C1 segment of cervical spinal cord (tissue), 14 donors: Measurements from ENCODE around the gene PBX4.
"Not testable (repeated sequence)": the region's sequence is repeated elsewhere in the genome, so short reads cannot be mapped to it uniquely, and the experiment has no call there.

ENCODE experiments used
- DNase-seq, 14 donors: peaks; one replicate each; lab custom pipeline; 2025; lab: John Stamatoyannopoulos, UW

Gene PBX4

DNA sequence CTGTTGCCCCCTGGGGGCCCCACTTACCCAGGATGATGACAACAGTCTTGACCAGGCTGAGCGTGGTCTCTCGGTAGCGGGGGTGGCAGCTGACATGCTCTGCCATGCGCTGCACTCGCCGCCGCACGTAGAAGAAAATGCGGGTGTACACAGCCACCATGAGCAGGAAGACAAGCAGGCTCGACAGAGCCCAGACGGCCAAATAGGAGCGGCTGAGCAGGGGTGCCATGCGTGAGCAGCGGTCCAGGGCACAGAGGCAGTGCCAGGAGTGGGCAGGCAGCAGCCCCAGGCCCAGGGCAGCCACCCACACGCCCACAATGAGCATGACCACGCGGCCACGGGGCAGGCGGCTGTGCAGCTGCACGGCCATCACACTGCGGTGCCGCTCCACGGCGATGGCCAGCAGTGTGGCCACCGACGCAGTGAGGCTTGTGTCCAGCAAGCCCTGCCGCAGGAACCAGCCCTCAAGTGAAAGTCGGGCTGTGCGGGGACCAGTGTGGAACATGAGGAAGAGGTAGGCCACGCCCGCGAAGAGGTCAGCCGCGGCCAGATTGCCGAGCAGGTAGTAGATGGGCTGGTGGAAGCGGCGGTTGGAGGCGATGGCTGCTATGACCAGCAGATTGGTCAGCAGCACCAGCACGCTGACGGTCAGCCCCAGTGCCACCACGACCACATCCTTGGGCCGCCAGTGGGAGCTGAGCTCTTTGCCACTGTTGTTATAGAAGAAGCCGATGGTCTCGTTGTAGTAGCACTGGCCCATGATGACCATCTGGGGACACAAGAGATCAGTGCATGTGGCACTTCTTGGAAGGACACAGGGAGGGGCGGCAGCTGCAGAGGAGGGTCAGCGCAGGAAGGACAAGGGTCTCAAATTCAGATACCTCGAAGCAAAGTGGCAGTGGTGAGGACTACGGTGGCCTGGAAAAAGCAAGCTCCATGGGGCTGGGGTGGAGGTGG lies 8.3 kb upstream of the PBX4 start:
- no peak for DNase-seq

DNA sequence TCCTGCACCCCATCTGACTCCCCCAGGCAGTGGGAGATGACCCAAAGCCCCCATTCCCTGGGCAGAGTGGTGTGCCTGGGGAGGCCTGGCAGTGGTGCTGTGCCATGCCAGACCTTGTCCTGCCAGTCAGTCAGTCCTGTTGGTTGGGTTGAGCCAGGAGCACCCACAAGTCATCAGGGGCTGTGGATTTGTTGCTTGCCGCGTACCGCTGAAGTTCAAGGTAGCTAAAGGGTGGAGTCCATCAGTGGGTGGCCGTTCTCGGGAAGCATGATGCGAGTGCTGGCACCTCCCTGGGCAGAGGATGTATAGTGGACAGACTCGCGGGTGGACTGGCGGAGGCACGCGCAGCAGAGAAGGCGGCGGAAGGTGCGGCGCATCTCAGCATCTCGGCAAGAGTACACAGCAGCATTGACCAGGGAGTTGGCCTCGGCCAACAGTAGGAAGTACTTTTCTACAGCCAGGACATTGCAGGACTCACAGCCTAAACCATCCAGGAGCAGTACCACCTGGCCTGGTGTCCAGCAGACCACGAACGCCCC lies 5.6 kb upstream of the PBX4 start:
- no peak for DNase-seq

DNA sequence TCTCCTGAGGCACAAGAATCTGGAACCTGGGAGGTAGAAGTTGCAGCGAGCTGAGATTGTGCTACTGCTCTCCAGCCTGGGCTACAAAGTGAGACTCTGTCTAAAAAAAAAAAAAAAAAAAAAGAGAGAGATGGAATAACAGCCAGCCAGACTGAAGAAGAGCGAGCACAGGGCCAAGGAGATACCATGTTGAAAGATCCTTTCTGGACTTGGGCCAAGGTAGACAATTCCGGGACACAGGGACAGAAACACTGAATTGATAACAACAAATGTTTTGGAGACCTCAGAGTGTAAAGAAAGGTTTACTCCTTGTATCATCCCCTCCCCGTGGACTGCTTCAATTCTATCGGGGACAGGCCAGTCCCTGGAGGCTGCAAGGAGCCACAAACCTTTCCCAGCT lies 4.9 kb upstream of the PBX4 start:
- DNase-seq: no peak

- DNase-seq: no peak
Observed at GRCh38 chr19:19619849-19620210, 1.3 kb upstream of the PBX4 start.

GRCh38 chr19:19619181-19619848 lies 828 bp upstream of the PBX4 start:
- no peak for DNase-seq

DNA sequence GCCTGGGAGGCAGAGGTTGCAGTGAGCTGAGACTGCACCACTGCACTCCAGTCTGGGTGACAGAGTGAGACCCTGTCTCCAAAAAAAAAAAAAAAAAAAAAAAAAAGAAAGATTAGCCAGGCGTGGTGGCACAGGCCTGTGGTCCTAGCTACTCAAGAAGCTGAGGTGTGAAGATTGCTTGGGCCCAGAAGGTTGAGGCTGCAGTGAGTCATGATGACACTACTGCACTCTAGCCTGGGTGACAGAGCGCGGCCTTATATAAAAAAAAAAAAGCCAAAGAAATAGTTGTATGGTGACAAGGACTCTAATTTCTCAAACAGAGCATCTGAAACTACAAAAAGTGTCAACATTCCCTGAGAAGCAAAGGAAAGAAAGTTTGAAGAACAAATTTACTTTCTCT lies 3.4 kb downstream of the PBX4 start:
- no peak for DNase-seq

- no peak for DNase-seq
Observed at GRCh38 chr19:19613506-19613905, 5.0 kb downstream of the PBX4 start.

- no peak for DNase-seq
Observed at GRCh38 chr19:19610376-19611202, 7.9 kb downstream of the PBX4 start.

- DNase-seq: not testable (repeated sequence)
Observed at GRCh38 chr19:19606686-19607085, 11.8 kb downstream of the PBX4 start.

- DNase-seq: no peak
Observed at GRCh38 chr19:19606021-19606420, 12.5 kb downstream of the PBX4 start.

- no peak for DNase-seq
Observed at GRCh38 chr19:19602713-19603324, 15.7 kb downstream of the PBX4 start.

DNA sequence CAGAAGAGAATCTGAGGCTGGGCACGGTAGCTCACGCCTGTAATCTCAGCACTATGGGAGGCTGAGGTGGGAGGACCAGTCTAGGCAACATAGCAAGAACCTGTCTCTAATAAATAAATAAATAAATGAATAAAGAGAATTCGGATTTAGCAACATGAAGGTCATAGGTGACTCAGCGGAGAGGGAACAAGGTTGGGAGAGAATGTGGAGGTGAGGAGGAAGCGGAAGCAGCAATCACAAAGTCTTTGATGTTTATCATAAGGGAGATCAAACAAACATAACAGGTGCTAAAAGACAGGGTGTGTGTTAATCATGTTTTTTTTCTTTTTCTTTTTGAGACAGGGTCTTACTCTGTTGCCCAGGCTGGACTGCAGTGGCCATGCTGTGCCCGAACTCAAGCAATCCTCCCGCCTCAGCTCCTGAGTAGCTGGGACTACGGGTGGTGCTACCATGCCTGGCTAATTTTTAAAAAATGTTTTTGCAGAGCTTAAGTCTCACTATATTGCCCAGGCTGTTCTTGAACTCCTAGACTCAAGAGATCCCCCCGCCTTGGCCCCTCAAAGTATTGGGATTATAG lies 16.3 kb downstream of the PBX4 start:
- no peak for DNase-seq

- no peak for DNase-seq
Observed at GRCh38 chr19:19600793-19601330, 17.6 kb downstream of the PBX4 start.

GRCh38 chr19:19598728-19599451 lies 19.6 kb downstream of the PBX4 start:
- DNase-seq: not testable (repeated sequence)

GRCh38 chr19:19597809-19598306 lies 20.6 kb downstream of the PBX4 start:
- no peak for DNase-seq

DNA sequence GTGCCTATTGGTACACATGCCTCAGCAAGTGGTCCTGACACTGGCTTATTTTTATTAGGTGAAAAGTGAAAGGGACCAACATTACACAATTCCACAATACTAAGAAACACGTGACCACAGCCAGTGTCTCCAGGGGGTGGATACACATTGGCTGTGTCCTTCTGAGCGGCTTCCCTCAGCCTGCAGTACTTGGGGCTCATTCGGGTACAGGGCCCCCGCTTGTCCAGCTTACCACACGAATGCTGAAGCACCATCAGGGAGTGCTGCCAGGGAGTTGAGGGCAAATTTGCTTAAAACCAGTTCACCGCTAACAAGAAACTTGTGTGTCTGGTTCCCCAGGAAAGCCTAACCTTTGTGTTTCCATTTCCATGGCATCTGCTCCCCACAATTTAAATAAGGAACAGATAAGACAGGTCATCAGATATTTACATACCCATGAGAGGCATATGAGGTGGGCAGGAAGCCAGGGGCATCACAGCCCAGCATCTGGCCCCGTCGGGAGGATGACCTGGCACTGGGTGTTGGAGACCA lies 23.3 kb downstream of the PBX4 start:
- DNase-seq: no peak

DNA sequence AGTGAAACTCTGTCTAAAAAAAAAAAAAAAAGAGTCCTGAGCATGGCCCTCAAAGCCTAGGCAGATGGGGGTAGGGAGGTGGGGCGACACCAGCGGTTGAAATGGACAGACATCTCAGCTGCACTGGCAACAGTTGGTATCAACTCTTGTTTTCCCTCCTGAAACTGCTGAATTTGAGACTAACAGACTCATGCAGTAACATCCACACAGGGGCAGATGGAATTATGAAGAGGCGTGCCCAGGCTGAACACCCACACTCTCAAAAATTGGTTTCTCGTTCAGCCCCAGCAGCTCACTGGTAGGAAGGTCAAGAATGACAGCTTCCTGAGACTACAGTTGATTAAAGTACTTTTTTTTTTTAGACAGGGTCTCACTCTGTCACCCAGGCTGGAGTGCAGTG lies 24.1 kb downstream of the PBX4 start:
- no peak for DNase-seq

DNA sequence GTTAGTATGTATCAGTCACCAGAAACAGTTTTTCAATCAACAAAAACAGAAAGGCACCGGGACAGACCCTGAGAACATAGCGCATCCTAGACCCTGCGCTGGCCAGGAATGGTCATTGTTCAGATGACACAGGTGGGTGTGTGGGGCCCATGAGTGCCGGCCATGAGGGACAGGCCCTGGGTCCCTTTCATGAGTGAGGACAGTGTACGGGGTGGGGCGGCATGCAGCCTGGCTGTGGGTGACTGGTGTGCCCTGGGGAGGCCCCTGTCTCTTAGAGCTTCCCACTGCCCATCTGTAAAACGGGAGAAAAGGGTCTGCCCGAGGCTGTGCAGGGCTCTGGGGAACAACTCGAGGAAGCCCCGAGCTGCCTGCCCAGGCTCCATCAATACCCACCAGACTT lies 25.8 kb downstream of the PBX4 start:
- DNase-seq: no peak

DNA sequence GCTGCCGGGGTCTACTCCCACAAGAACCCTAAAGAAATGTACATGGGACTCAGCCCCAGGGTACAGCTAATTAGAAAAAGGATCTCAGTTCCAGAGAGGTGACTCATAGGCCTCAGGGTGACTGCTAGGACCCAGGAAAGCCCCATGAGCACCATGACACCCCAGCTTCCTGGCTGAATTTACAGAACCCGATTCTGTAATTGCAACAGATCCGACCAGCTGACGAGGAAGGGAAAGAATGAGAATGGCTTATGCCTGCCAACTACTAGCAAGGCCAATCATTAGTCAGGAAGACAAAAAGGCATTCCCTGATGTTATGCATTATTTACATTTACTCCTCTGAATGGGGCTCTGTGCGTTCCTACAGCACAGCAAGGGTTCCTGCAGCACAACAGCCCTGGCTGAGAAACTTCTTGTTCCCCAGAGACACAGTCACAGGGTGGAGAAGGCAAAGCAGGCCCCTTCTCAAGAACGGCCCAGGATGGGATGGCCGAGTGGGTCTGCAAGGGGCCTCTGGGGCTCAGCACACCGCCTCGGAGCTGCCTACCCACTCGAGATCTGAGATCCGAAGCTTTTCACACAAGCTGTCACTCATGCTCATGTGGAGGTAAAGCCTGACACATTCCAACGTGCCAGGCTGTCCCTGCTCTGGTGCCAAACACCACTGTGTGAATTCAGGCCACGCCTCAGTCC lies 27.2 kb downstream of the PBX4 start:
- peak in 1 of 14 donors; percentile 1 for DNase-seq
